Natural killer cell (primary cell): ENCODE results near the gene PRKCB. TPM values are rescaled to one million over a fixed set of nuclear protein-coding genes. Genes with fewer than 3 reads are reported as not detected.

Experiments
- ATAC-seq, 3 donors: fragments of 150-1000 bp in 2 of 3; fragments of 200-7000 bp in 1 of 3; cut with Tn5 transposase; 1 replicate in 1 of 3; 2 replicates in 2 of 3; pipeline ENCODE4 v1.10.0; 2021; ENCODE audit warnings: mild to moderate bottlenecking in 2 of 3, moderate library complexity in 2 of 3
- DNase-seq, 2 donors: peaks; one replicate each; pipeline versions ENCODE4 v3.0.0 to v3.0.0-alpha.2; 2013 to 2021; ENCODE audit warnings: mixed read lengths in 1 of 2
- H3K27ac ChIP-seq: one replicate; pipeline ENCODE4 v1.5.1; 2013; ENCODE audit warnings: mild to moderate bottlenecking, low read length
- H3K27me3 ChIP-seq: one replicate; pipeline ENCODE4 v1.6.1; 2013; ENCODE audit warnings: low read length; ENCODE audit not compliant: control insufficient read depth, insufficient read depth
- H3K36me3 ChIP-seq: one replicate; pipeline ENCODE4 v1.6.1; 2013; ENCODE audit warnings: low read length; ENCODE audit not compliant: control insufficient read depth, insufficient read depth
- H3K4me1 ChIP-seq: one replicate; pipeline ENCODE4 v1.6.1; 2013; ENCODE audit warnings: low read length; ENCODE audit not compliant: control insufficient read depth, insufficient read depth
- H3K4me3 ChIP-seq: one replicate; pipeline ENCODE4 v1.5.1; 2013; ENCODE audit warnings: low read length
- H3K9me3 ChIP-seq: one replicate; pipeline ENCODE4 v1.6.1; 2013; ENCODE audit warnings: low read length; ENCODE audit not compliant: control insufficient read depth, insufficient read depth
- H3K27ac Mint-ChIP-seq, 2 donors: one replicate each; pipeline ENCODE4 v1.8.0; 2022; ENCODE audit warnings: mild to moderate bottlenecking in 2 of 2, mixed read lengths in 2 of 2, moderate library complexity in 1 of 2
- H3K27me3 Mint-ChIP-seq, 2 donors: one replicate each; pipeline ENCODE4 v1.8.0; 2022; ENCODE audit warnings: low read depth in 2 of 2, mixed read lengths in 2 of 2
- H3K36me3 Mint-ChIP-seq: one replicate; pipeline ENCODE4 v1.8.0; 2022; ENCODE audit warnings: mixed read lengths
- H3K4me1 Mint-ChIP-seq, 2 donors: one replicate each; pipeline ENCODE4 v1.8.0; 2022; ENCODE audit warnings: mixed read lengths in 2 of 2
- H3K4me3 Mint-ChIP-seq: one replicate; pipeline ENCODE4 v1.8.0; 2022; ENCODE audit warnings: mild to moderate bottlenecking, moderate library complexity, mixed read lengths
- H3K9me3 Mint-ChIP-seq, 2 donors: one replicate each; pipeline ENCODE4 v1.8.0; 2022; ENCODE audit warnings: mixed read lengths in 2 of 2
- WGBS: methylation state at CpG from one replicate; pipeline ENCODE4 v1.1.7; 2013; ENCODE audit warnings: missing lambda C conversion rate; ENCODE audit not compliant: insufficient coverage; 5-methylcytosine and 5-hydroxymethylcytosine counted together
- intact Hi-C: fragments of 100-400 bp; cut with micrococcal nuclease; formaldehyde crosslinking; loops from one replicate; pipeline ENCODE4 v1.14.2; 2022
- total RNA-seq, 4 donors: library from RNA; stranded (reverse); fragments of 120-200 nt in 1 of 4; gene quantifications; one replicate each; pipeline versions ENCODE4 v1.2.3 to v1.2.4, GENCODE V29; 2013 to 2022
- TF ChIP-seq, protein P1 (sequence below): fragments of 200-600 bp; IDR thresholded peaks from one replicate; pipeline ENCODE4 v1.8.0; 2022; ENCODE audit warnings: antibody characterized with exemption

PRKCB gene
- total RNA-seq, 3 donors from 2014 or later (not counting 1 experiment from before 2014, with no cell fraction given): 182 to 222 (median 183) TPM

GRCh38 chr16:23900480-23901177 is 64.8 kb downstream of the PRKCB start:
- Mint-ChIP-seq H3K36me3 (no peaks in the 10 kb centered on the region), H3K9me3 (no peaks in the 10 kb centered on the region), H3K4me1 (peaks cover 77 to 88% of the 10 kb centered on the region in 2 donors), H3K27me3 (no peaks in the 10 kb centered on the region), H3K4me3 (no peak overlapping the region), H3K27ac (peak overlapping the region; percentile 11)
- TF ChIP-seq, protein P1, sequence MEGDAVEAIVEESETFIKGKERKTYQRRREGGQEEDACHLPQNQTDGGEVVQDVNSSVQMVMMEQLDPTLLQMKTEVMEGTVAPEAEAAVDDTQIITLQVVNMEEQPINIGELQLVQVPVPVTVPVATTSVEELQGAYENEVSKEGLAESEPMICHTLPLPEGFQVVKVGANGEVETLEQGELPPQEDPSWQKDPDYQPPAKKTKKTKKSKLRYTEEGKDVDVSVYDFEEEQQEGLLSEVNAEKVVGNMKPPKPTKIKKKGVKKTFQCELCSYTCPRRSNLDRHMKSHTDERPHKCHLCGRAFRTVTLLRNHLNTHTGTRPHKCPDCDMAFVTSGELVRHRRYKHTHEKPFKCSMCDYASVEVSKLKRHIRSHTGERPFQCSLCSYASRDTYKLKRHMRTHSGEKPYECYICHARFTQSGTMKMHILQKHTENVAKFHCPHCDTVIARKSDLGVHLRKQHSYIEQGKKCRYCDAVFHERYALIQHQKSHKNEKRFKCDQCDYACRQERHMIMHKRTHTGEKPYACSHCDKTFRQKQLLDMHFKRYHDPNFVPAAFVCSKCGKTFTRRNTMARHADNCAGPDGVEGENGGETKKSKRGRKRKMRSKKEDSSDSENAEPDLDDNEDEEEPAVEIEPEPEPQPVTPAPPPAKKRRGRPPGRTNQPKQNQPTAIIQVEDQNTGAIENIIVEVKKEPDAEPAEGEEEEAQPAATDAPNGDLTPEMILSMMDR: no peak
- Histone ChIP-seq H3K9me3 (no peaks in the 10 kb centered on the region), H3K27ac (no peak overlapping the region), H3K4me3 (no peak overlapping the region), H3K4me1 (peaks cover 36% of the 10 kb centered on the region), H3K27me3 (no peaks in the 10 kb centered on the region), H3K36me3 (no peaks in the 10 kb centered on the region)
- DNase-seq (no peak), ATAC-seq (no peak)
- intact Hi-C loops: no loop called here
- 84% methylated on average over 5 of the region's 7 CpGs for WGBS

DNA sequence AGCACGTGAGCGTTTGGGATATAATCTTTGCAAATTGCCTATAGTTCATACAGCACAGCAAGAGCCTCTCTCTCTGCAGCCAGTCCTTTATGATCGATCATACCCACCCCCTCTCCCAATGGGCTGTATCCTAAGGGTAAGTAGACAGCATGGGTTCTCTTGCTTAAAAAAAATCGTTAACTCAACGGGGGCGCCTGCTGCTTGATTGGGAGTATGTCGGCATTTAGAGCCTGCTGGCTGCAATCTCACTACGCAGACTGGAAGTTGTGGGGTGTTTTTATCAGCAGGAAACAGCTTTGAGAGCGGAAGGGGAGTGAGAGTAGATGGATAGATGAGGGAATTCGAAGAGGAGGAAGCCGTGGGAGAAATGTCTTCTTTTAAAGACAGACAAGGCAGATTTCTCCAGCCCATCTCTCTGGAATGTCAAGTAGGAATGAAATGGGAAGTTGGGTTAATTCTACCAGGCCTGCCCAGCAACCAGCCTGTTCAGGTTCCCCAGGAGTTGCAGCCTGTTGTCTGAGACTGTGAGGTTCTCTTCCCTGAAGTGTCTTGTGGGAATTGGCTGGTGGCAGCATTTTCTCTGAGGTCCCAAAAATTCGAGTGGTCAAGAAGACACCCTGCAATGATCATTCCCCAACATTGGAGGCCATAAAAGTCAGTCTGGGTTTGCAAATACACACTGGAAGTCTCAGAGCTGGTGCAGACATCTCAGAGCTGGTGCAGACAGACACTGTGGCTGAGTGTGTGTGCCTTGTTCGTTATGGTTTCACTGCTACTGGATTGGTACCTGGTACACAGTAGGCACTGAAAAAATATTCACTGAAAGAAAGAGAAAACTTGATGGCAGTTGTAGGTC is 65.6 kb downstream of the PRKCB start:
- 44% methylated on average over 13 of the region's 13 CpGs for WGBS
- no peaks in the 10 kb centered on the region for H3K36me3 Mint-ChIP-seq
- Histone ChIP-seq H3K36me3 (no peaks in the 10 kb centered on the region), H3K9me3 (no peaks in the 10 kb centered on the region), H3K4me3 (no peak overlapping the region), H3K27me3 (no peaks in the 10 kb centered on the region), H3K4me1 (peaks cover 36% of the 10 kb centered on the region), H3K27ac (no peak overlapping the region)
- peak overlapping the region; percentile 17 for H3K4me3 Mint-ChIP-seq
- H3K4me1 Mint-ChIP-seq: peaks cover 80 to 92% of the 10 kb centered on the region in 2 donors
- TF ChIP-seq, protein P1: no peak
- H3K27ac Mint-ChIP-seq: peak overlapping the region; percentile 11
- intact Hi-C loops: no loop called here
- no peak for DNase-seq
- no peaks in the 10 kb centered on the region for H3K27me3 Mint-ChIP-seq
- peak in 1 of 3 donors; percentile 35 for ATAC-seq
- no peaks in the 10 kb centered on the region for H3K9me3 Mint-ChIP-seq

GRCh38 chr16:23902034-23902747 is 66.4 kb downstream of the PRKCB start:
- H3K36me3 Mint-ChIP-seq: no peaks in the 10 kb centered on the region
- Histone ChIP-seq H3K36me3 (no peaks in the 10 kb centered on the region), H3K27ac (no peak overlapping the region), H3K4me3 (no peak overlapping the region), H3K27me3 (no peaks in the 10 kb centered on the region), H3K4me1 (peaks cover 35% of the 10 kb centered on the region), H3K9me3 (no peaks in the 10 kb centered on the region)
- DNase-seq: no peak
- H3K4me3 Mint-ChIP-seq: no peak overlapping the region
- peaks cover 80 to 92% of the 10 kb centered on the region in 2 donors for H3K4me1 Mint-ChIP-seq
- no peaks in the 10 kb centered on the region for H3K9me3 Mint-ChIP-seq
- WGBS: 87% methylated on average over 3 of the region's 4 CpGs
- no peak for ATAC-seq
- intact Hi-C loops: no loop called here
- no peaks in the 10 kb centered on the region for H3K27me3 Mint-ChIP-seq
- H3K27ac Mint-ChIP-seq: peak overlapping the region; percentile 11
- TF ChIP-seq, protein P1: no peak
